Activated B cell treated with CpG ODN at 0.5 μM for 24 hours (primary cell): ENCODE measurements around the gene CPPED1. TPM values are rescaled to one million over a fixed set of nuclear protein-coding genes. Genes with fewer than 3 reads are reported as not detected.
A peak's percentile ranks its signal among the peaks of the same experiment; 100 is the strongest.

Experiments used
- ATAC-seq: fragments of 200-7000 bp; cut with Tn5 transposase; one replicate; pipeline ENCODE4 v1.10.0; 2021; ENCODE audit warnings: low read depth, mild to moderate bottlenecking, moderate library complexity
- CTCF ChIA-PET: fragments of 350-600 bp; sonication (Branson Sonifier 250); formaldehyde crosslinking; loops from one replicate; lab custom pipeline; 2021; ENCODE audit warnings: antibody characterized with exemption; lab: Charles Lee
- POLR2A ChIA-PET: fragments of 350-600 bp; sonication (Branson Sonifier 250); formaldehyde crosslinking; loops from one replicate; lab custom pipeline; 2021; ENCODE audit warnings: antibody characterized with exemption; lab: Charles Lee
- DNase-seq: peaks from one replicate; pipeline ENCODE4 v3.0.0; 2022
- H3K27ac Mint-ChIP-seq: one replicate; pipeline ENCODE4 v1.8.0; 2020; ENCODE audit warnings: mixed read lengths
- H3K27me3 Mint-ChIP-seq: one replicate; pipeline ENCODE4 v1.8.0; 2021; ENCODE audit warnings: mixed read lengths
- H3K36me3 Mint-ChIP-seq: one replicate; pipeline ENCODE4 v1.8.0; 2021; ENCODE audit warnings: low read depth, mixed read lengths
- H3K4me1 Mint-ChIP-seq: one replicate; pipeline ENCODE4 v1.8.0; 2021; ENCODE audit warnings: mixed read lengths
- H3K4me3 Mint-ChIP-seq: one replicate; pipeline ENCODE4 v1.8.0; 2020; ENCODE audit warnings: mild to moderate bottlenecking, mixed read lengths
- H3K9me3 Mint-ChIP-seq: one replicate; pipeline ENCODE4 v1.8.0; 2020; ENCODE audit warnings: mixed read lengths
- intact Hi-C: fragments of 100-400 bp; cut with micrococcal nuclease; formaldehyde crosslinking; loops from one replicate; pipeline ENCODE4 v1.15.1; 2024
- total RNA-seq: library from RNA; stranded (reverse); gene quantifications from 2 replicates; pipeline ENCODE4 v1.2.3, GENCODE V29; 2022
- TF ChIP-seq, protein P1 (sequence below): fragments of 200-600 bp; IDR thresholded peaks from one replicate; pipeline ENCODE4 v1.8.0; 2022; ENCODE audit warnings: antibody characterized with exemption, mild to moderate bottlenecking

The CPPED1 gene
- 12.2 and 14.1 TPM in 2 replicates for total RNA-seq

- Mint-ChIP-seq H3K27ac (peak within 1 kb of the TSS; percentile 89), H3K36me3 (no peaks in the 10 kb centered on the region), H3K9me3 (peaks cover 3% of the 10 kb centered on the region), H3K27me3 (no peaks in the 10 kb centered on the region), H3K4me1 (peaks cover 34% of the 10 kb centered on the region), H3K4me3 (peak within 1 kb of the TSS; percentile 93)
- peak; percentile 94 for DNase-seq
- ATAC-seq, result peak; percentile 89
- TF ChIP-seq, protein P1, sequence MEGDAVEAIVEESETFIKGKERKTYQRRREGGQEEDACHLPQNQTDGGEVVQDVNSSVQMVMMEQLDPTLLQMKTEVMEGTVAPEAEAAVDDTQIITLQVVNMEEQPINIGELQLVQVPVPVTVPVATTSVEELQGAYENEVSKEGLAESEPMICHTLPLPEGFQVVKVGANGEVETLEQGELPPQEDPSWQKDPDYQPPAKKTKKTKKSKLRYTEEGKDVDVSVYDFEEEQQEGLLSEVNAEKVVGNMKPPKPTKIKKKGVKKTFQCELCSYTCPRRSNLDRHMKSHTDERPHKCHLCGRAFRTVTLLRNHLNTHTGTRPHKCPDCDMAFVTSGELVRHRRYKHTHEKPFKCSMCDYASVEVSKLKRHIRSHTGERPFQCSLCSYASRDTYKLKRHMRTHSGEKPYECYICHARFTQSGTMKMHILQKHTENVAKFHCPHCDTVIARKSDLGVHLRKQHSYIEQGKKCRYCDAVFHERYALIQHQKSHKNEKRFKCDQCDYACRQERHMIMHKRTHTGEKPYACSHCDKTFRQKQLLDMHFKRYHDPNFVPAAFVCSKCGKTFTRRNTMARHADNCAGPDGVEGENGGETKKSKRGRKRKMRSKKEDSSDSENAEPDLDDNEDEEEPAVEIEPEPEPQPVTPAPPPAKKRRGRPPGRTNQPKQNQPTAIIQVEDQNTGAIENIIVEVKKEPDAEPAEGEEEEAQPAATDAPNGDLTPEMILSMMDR, result no peak
- ChIA-PET CTCF (no interaction called here), POLR2A (interaction anchor here (0.7 to 0.8 kb wide), 4 partner anchors 256 to 1125 kb away, joined by 3 to 7 read pairs (median 5); no protein-coding TSS in a partner anchor)
- intact Hi-C loops, result loop anchor here (1.0 to 10.0 kb wide), 7 partner anchors 256 to 1859 kb away; partner anchors contain the start of genes CLEC16A, DEXI, ERCC4 and GSPT1
These were observed at the start of gene CPPED1 for GRCh38 chr16:12803203-12804093. CPPED1 (minus strand) TSS chr16:12803887; CDS start chr16:12803776, 111 bp downstream.

- ChIA-PET POLR2A (no interaction called here), CTCF (no interaction called here)
- ATAC-seq, result no peak
These were observed 46.5 kb upstream of the CPPED1 start for GRCh38 chr16:12850186-12850585.

GRCh38 chr16:12846592-12846991 is 42.9 kb upstream of the CPPED1 start:
- Mint-ChIP-seq H3K4me3 (no peak overlapping the region), H3K4me1 (no peaks in the 10 kb centered on the region), H3K27me3 (peaks cover 16% of the 10 kb centered on the region), H3K27ac (no peak overlapping the region), H3K9me3 (no peaks in the 10 kb centered on the region), H3K36me3 (no peaks in the 10 kb centered on the region)
- ChIA-PET CTCF (no interaction called here), POLR2A (no interaction called here)
- ATAC-seq, result no peak
- intact Hi-C loops, result no loop called here
- no peak for DNase-seq
- TF ChIP-seq, protein P1, result no peak

More at GRCh38 chr16:12850186-12850585, 46.5 kb upstream of the CPPED1 start:
- Mint-ChIP-seq H3K36me3 (no peaks in the 10 kb centered on the region), H3K4me1 (no peaks in the 10 kb centered on the region), H3K4me3 (no peak overlapping the region), H3K27ac (no peak overlapping the region), H3K9me3 (no peaks in the 10 kb centered on the region), H3K27me3 (peaks cover 14% of the 10 kb centered on the region)
- TF ChIP-seq, protein P1, result no peak
- intact Hi-C loops, result no loop called here
- no peak for DNase-seq

DNA sequence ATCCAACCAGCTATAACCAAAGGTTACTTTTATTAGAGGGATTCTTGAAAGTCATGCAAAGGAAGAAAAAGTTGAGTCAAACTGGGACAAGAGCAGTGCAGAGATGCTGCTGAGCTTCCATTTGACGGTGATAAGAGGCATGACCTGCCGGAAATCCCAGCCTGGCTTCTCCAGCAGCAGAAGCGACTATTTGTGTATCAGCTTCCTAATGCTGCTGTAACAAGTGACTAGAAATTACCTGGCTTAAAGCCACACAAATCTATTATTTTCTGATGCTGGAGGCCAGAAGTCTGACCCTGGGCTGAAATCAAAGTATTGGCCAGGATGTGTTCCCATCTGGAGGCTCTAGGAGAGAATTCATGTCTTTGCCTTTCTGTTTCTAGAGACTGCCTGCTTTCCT is 41.6 kb upstream of the CPPED1 start:
- no peaks in the 10 kb centered on the region for H3K9me3 Mint-ChIP-seq
- TF ChIP-seq, protein P1, result no peak
- no peaks in the 10 kb centered on the region for H3K4me1 Mint-ChIP-seq
- no peak overlapping the region for H3K27ac Mint-ChIP-seq
- no peak overlapping the region for H3K4me3 Mint-ChIP-seq
- H3K36me3 Mint-ChIP-seq, result no peaks in the 10 kb centered on the region
- ChIA-PET POLR2A (no interaction called here), CTCF (no interaction called here)
- peaks cover 12% of the 10 kb centered on the region for H3K27me3 Mint-ChIP-seq
- ATAC-seq, result no peak
- intact Hi-C loops, result no loop called here
- DNase-seq, result no peak

DNA sequence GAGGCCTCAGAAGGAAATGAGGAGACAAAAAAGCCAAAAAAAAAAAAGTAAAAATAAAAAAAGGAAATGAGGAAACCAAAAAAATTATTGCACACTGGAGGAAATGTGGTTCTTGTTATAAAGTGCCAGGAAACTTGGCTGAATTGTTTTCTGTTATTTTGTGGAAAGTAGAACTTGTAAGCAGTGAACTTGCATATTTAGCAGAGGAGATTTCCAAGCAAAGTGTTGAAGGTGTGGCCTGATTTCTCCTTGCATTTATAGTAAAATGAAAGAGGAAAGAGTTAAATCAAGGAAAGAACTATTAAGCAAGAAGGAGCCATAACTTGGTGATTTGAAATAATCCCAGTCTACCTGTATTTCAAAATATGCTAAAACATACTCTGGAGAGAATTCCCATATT is 34.1 kb upstream of the CPPED1 start:
- Mint-ChIP-seq H3K4me1 (no peaks in the 10 kb centered on the region), H3K9me3 (peaks cover 3% of the 10 kb centered on the region), H3K36me3 (no peaks in the 10 kb centered on the region), H3K4me3 (no peak overlapping the region), H3K27me3 (peaks cover 16% of the 10 kb centered on the region), H3K27ac (no peak overlapping the region)
- ChIA-PET POLR2A (no interaction called here), CTCF (no interaction called here)
- DNase-seq (no peak), ATAC-seq (no peak)
- intact Hi-C loops, result no loop called here
- TF ChIP-seq, protein P1, result no peak
